GM12878 (cell line): ENCODE results near the gene FBXL19. TPM values are rescaled to one million over a fixed set of nuclear protein-coding genes. Genes with fewer than 3 reads are reported as not detected.

Experiments used
- ATAC-seq: fragments of 200-7000 bp; cut with Tn5 transposase; 3 replicates; pipeline ENCODE4 v1.9.1; 2020; ENCODE audit warnings: mild to moderate bottlenecking, moderate library complexity
- BruUV-seq: library from RNA; stranded (reverse); fragments of 400-500 nt; replicated peaks from 2 replicates; lab custom pipeline; 2021; lab: Mats Ljungman, UMichigan
- CTCF ChIA-PET: fragments of 300-600 bp; sonication (Branson Sonifier 250); formaldehyde crosslinking; extraction: SDS; loops from one replicate; lab custom pipeline; 2021; ENCODE audit warnings: inconsistent platforms; lab: Yijun Ruan, JAX
- POLR2A ChIA-PET: fragments of 350-600 bp; formaldehyde crosslinking; extraction: SDS; loops from one replicate; lab custom pipeline; 2021; ENCODE audit warnings: inconsistent platforms; lab: Charles Lee
- RAD21 ChIA-PET: fragments of 300-600 bp; sonication (Branson Sonifier 250); formaldehyde crosslinking; loops from one replicate; lab custom pipeline; 2023; ENCODE audit warnings: antibody characterized with exemption; ENCODE audit not compliant: unreplicated experiment; lab: Charles Lee
- SMC1A ChIA-PET: fragments of 300-600 bp; sonication (Branson Sonifier 250); formaldehyde crosslinking; loops from one replicate; lab custom pipeline; 2023; ENCODE audit not compliant: unreplicated experiment, uncharacterized antibody; lab: Charles Lee
- DNase-seq: peaks from one replicate; pipeline ENCODE4 v3.0.0-alpha.2; 2011; ENCODE audit warnings: low read depth, low spot score
- FAIRE-seq: peaks from 3 replicates; lab custom pipeline; 2011; peaks lifted over from hg19 to GRCh38; lab: Jason Lieb, UNC
- H2AFZ ChIP-seq: 2 replicates; pipeline ENCODE4 v1.6.0; 2011; ENCODE audit warnings: low read depth, low read length, control low read depth; ENCODE audit not compliant: control insufficient read depth
- H3K27ac ChIP-seq: 2 replicates; pipeline ENCODE4 v1.5.1; 2011; ENCODE audit warnings: control low read depth; ENCODE audit not compliant: control insufficient read depth, insufficient read depth
- H3K27me3 ChIP-seq, 2 experiments: replicated peaks in 1 of 2; 2 replicates each; pipeline versions ENCODE4 v1.6.0 to v1.6.1; 2011; ENCODE audit warnings: low read length in 1 of 2; ENCODE audit not compliant: control insufficient read depth in 2 of 2, insufficient read depth in 2 of 2
- H3K36me3 ChIP-seq, 2 experiments: 2 replicates each; pipeline ENCODE4 v1.5.1; 2011; ENCODE audit warnings: low read length in 1 of 2; ENCODE audit not compliant: control insufficient read depth in 2 of 2, insufficient read depth in 2 of 2
- H3K4me1 ChIP-seq: 2 replicates; pipeline ENCODE4 v1.6.1; 2011; ENCODE audit warnings: mild to moderate bottlenecking, low read length, moderate library complexity, mixed read lengths; ENCODE audit not compliant: control insufficient read depth, insufficient read depth
- H3K4me2 ChIP-seq: 2 replicates; pipeline ENCODE4 v1.6.0; 2011; ENCODE audit warnings: control low read depth; ENCODE audit not compliant: control insufficient read depth, insufficient read depth
- H3K4me3 ChIP-seq: fragments of 200-600 bp; sonication (generic); 2 replicates; pipeline ENCODE4 v1.5.1; 2016
- H3K79me2 ChIP-seq: 2 replicates; pipeline ENCODE4 v1.6.0; 2011; ENCODE audit warnings: low read length; ENCODE audit not compliant: control insufficient read depth, insufficient read depth
- H3K9ac ChIP-seq: 2 replicates; pipeline ENCODE4 v1.8.0; 2011; ENCODE audit warnings: low read length, control low read depth, mixed read lengths; ENCODE audit not compliant: control insufficient read depth, insufficient read depth
- H3K9me3 ChIP-seq: replicated peaks from 3 replicates; pipeline ENCODE4 v1.5.1; 2011; ENCODE audit warnings: mild to moderate bottlenecking, low read length; ENCODE audit not compliant: control insufficient read depth, insufficient read depth
- H4K20me1 ChIP-seq: 2 replicates; pipeline ENCODE4 v1.6.0; 2011; ENCODE audit not compliant: control insufficient read depth, insufficient read depth
- SIN3A ChIP-seq: IDR thresholded peaks from 2 replicates; pipeline ENCODE4 v1.6.1; 2012; ENCODE audit warnings: low read depth, low read length, improper control_type of control experiment
- ZBTB40 ChIP-seq: fragments of 450-650 bp; IDR thresholded peaks from 2 replicates; pipeline ENCODE4 v1.6.1; 2016; ENCODE audit warnings: mild to moderate bottlenecking, moderate library complexity, borderline replicate concordance
- WGBS: methylation state at CpG from one replicate; pipeline ENCODE4 v1.1.6; 2016; ENCODE audit warnings: low lambda C conversion rate; ENCODE audit not compliant: insufficient replicate concordance, insufficient coverage; ENCODE audit errors: missing lambda C conversion rate; 5-methylcytosine and 5-hydroxymethylcytosine counted together
- in situ Hi-C: fragments of 300-500 bp; cut with MboI; formaldehyde crosslinking; loops from 9 replicates; pipeline ENCODE4 v1.14.3; 2018; ENCODE audit warnings: mixed read lengths
- intact Hi-C: fragments of 100-400 bp; cut with micrococcal nuclease; formaldehyde crosslinking; loops from one replicate; pipeline ENCODE4 v1.14.2; 2022; ENCODE audit not compliant: unreplicated experiment
- polyA plus RNA-seq, 11 experiments: library from polyadenylated mRNA; depleted of rRNA in 4 of 11; unstranded in 6 of 11; stranded (reverse) in 5 of 11; fragments of >200 nt; fragmentation: Nextera tagmentation in 4 of 11; fragmentation: Illumina TruSeq in 1 of 11; extraction: Ambion mirVana in 4 of 11; extraction: Trizol in 1 of 11; gene quantifications; 1 replicate in 1 of 11; 2 replicates in 10 of 11; pipeline versions ENCODE4 v1.2.1 to v1.2.3, GENCODE V29; 2011 to 2016; ENCODE audit warnings: inconsistent platforms in 2 of 11, missing spikeins in 2 of 11, low read depth in 1 of 11
- total RNA-seq, 4 experiments: library from RNA; depleted of rRNA in 3 of 4; stranded (reverse); fragments of >200 nt in 3 of 4; fragmentation: Illumina TruSeq in 1 of 4; extraction: Trizol in 1 of 4; gene quantifications; 2 replicates each; pipeline versions ENCODE4 v1.2.1 to v1.2.3, GENCODE V29; 2013 to 2021

Gene FBXL19
- total and polyA plus RNA-seq, 10 of the 15 experiments (the other 5 are each of a cell fraction or from before 2014, with no cell fraction given) = 0.02 to 32.1 (median 6.8) TPM; not detected in 1

- peak overlapping the region; percentile 99 for H3K4me3 ChIP-seq
- 90% methylated on average over 8 of the region's 8 CpGs for WGBS
- H3K36me3 ChIP-seq = 0 out of 4 replicates have a peak, but pooled peaks cover 1 to 8% of the 10 kb centered on the region in 2 experiments
- no peaks in the 10 kb centered on the region for H3K27me3 ChIP-seq
- TF ChIP-seq SIN3A = 0 out of 2 replicates have a peak, but pooled peaks have one; percentile 9
- TF ChIP-seq ZBTB40 = no peak
- peak overlapping the region; percentile 82 for H3K27ac ChIP-seq
- in situ Hi-C loops = loop anchor here (10.0 kb wide), 2 partner anchors 764 to 924 kb away; partner anchors contain the start of gene ZNF267
- SMC1A ChIA-PET = interaction anchor here (0.8 to 1.7 kb wide), 2 partner anchors 9 to 918 kb away, joined by 3 to 5 read pairs; no protein-coding TSS in a partner anchor
- no peaks in the 10 kb centered on the region for H4K20me1 ChIP-seq
- peaks cover 19% of the 10 kb centered on the region for H3K79me2 ChIP-seq
- H3K9ac ChIP-seq = peak overlapping the region; percentile 82
- CTCF ChIA-PET = interaction anchor here (0.8 to 2.0 kb wide), 8 partner anchors 9 to 918 kb away, joined by 3 to 14 read pairs (median 4); partner anchors contain the start of genes ZNF646 and ZNF668
- H3K4me2 ChIP-seq = peak overlapping the region; percentile 77
- peaks cover 13% of the 10 kb centered on the region for H3K4me1 ChIP-seq
- ATAC-seq (no peak), DNase-seq (no peak), FAIRE-seq (no peak)
- POLR2A ChIA-PET = interaction anchor here (0.6 to 1.2 kb wide), 5 partner anchors 9 to 923 kb away, joined by 3 to 7 read pairs (median 4); partner anchors contain the start of gene ZNF267
- BruUV-seq = no TSS peak
- RAD21 ChIA-PET = interaction anchor here (0.9 to 1.1 kb wide), 3 partner anchors 76 to 191 kb away, joined by 3 to 4 read pairs (median 3); no protein-coding TSS in a partner anchor
- no peaks in the 10 kb centered on the region for H3K9me3 ChIP-seq
- intact Hi-C loops = loop anchor here (10.0 kb wide), 2 partner anchors 144 to 924 kb away; partner anchors contain the start of genes VKORC1 and ZNF267
- no peak overlapping the region for H2AFZ ChIP-seq
Measured at GRCh38 chr16:30950516-30951065, 27.2 kb downstream of the FBXL19 start.
